Measurements from ENCODE around the gene TAP1. TPM values are rescaled to one million over a fixed set of nuclear protein-coding genes. Genes with fewer than 3 reads are reported as not detected.

Gene TAP1
- total and polyA plus RNA-seq, 8 donors = 19.0 to 99.2 (median 21.3) TPM

- Histone ChIP-seq H3K27ac (no peak overlapping the region), H3K36me3 (no peaks in the 10 kb centered on the region), H3K4me3 (no peak overlapping the region), H3K4me1 (peaks cover 0 to 12% of the 10 kb centered on the region in 2 donors), H3K9me3 (no peaks in the 10 kb centered on the region), H3K27me3 (no peaks in the 10 kb centered on the region)
- peak; percentile 85 to 87 for TF ChIP-seq CTCF (IDR thresholded peaks at IDR 0.05)
- peak; percentile 90 for ATAC-seq
- intact Hi-C loops (cut with DNase I) = no loop called here
- peak in 3 of 4 donors; percentile 73 to 87 (median 74) for DNase-seq
Observed at GRCh38 chr6:32868257-32868788, 14.8 kb upstream of the TAP1 start.

GRCh38 chr6:32867554-32868256, 14.2 kb upstream of the TAP1 start:
- ATAC-seq (no peak), DNase-seq (no peak)
- TF ChIP-seq CTCF (IDR thresholded peaks at IDR 0.05) = no peak
- Histone ChIP-seq H3K27ac (peak overlapping the region in 1 of 2 donors; percentile 48), H3K27me3 (no peaks in the 10 kb centered on the region), H3K9me3 (no peaks in the 10 kb centered on the region), H3K36me3 (no peaks in the 10 kb centered on the region), H3K4me1 (peaks cover 0 to 12% of the 10 kb centered on the region in 2 donors), H3K4me3 (no peak overlapping the region)
- intact Hi-C loops (cut with DNase I) = no loop called here

GRCh38 chr6:32867022-32867477, 13.5 kb upstream of the TAP1 start:
- H3K27me3 ChIP-seq = no peaks in the 10 kb centered on the region
- no peak for DNase-seq
- no peak overlapping the region for H3K4me3 ChIP-seq
- intact Hi-C loops (cut with DNase I) = no loop called here
- peaks cover 0 to 16% of the 10 kb centered on the region in 2 donors for H3K4me1 ChIP-seq
- no peak for ATAC-seq
- H3K9me3 ChIP-seq = no peaks in the 10 kb centered on the region
- TF ChIP-seq CTCF (IDR thresholded peaks at IDR 0.05) = no peak
- H3K27ac ChIP-seq = peak overlapping the region in 1 of 2 donors; percentile 48
- no peaks in the 10 kb centered on the region for H3K36me3 ChIP-seq

- no peak overlapping the region for H3K27ac ChIP-seq
- intact Hi-C loops (cut with DNase I) = no loop called here
- peaks cover 0 to 4% of the 10 kb centered on the region in 2 donors for H3K36me3 ChIP-seq
Observed at GRCh38 chr6:32865724-32866443, 12.4 kb upstream of the TAP1 start.

More at GRCh38 chr6:32865724-32866443, 12.4 kb upstream of the TAP1 start:
- Histone ChIP-seq H3K4me3 (no peak overlapping the region), H3K9me3 (no peaks in the 10 kb centered on the region), H3K27me3 (no peaks in the 10 kb centered on the region), H3K4me1 (peaks cover 0 to 19% of the 10 kb centered on the region in 2 donors)
- TF ChIP-seq CTCF (IDR thresholded peaks at IDR 0.05) = no peak
- DNase-seq (no peak), ATAC-seq (no peak)

Data from left lung (tissue), 10 donors.